Spleen (tissue), 11 donors: ENCODE results near the gene PAPOLA. TPM values are rescaled to one million over a fixed set of nuclear protein-coding genes. Genes with fewer than 3 reads are reported as not detected.

Experiments
- DNase-seq: peaks from one replicate; pipeline ENCODE4 v3.0.0-alpha.2; 2020
- H3K27ac ChIP-seq, 8 donors: fragments of 200-600 bp; sonication (generic) in 7 of 8; 1 replicate in 4 of 8; 2 replicates in 4 of 8; pipeline versions ENCODE4 v1.5.0 to v1.8.0; 2016 to 2021; ENCODE audit warnings: inconsistent platforms in 4 of 8, mild to moderate bottlenecking in 4 of 8, moderate library complexity in 1 of 8
- H3K27me3 ChIP-seq, 7 donors: fragments of 200-600 bp; sonication (generic) in 6 of 7; replicated peaks in 1 of 7; 1 replicate in 4 of 7; 2 replicates in 3 of 7; pipeline versions ENCODE4 v1.5.0 to v1.8.0; 2016 to 2021; ENCODE audit warnings: inconsistent platforms in 3 of 7, mild to moderate bottlenecking in 1 of 7
- H3K36me3 ChIP-seq, 6 donors: fragments of 200-600 bp; sonication (generic) in 5 of 6; 1 replicate in 4 of 6; 2 replicates in 2 of 6; pipeline versions ENCODE4 v1.5.0 to v1.8.0; 2016 to 2021; ENCODE audit warnings: inconsistent platforms in 2 of 6
- H3K4me1 ChIP-seq, 6 donors: fragments of 200-600 bp; sonication (generic) in 5 of 6; 1 replicate in 3 of 6; 2 replicates in 3 of 6; pipeline versions ENCODE4 v1.5.0 to v1.8.0; 2016 to 2021; ENCODE audit warnings: inconsistent platforms in 3 of 6
- H3K4me3 ChIP-seq, 8 donors: fragments of 200-600 bp; sonication (generic) in 7 of 8; 1 replicate in 4 of 8; 2 replicates in 4 of 8; pipeline versions ENCODE4 v1.5.0 to v1.8.0; 2016 to 2021; ENCODE audit warnings: inconsistent platforms in 4 of 8, mild to moderate bottlenecking in 4 of 8, moderate library complexity in 2 of 8
- H3K9me3 ChIP-seq, 8 donors: fragments of 200-600 bp; sonication (generic) in 7 of 8; 1 replicate in 4 of 8; 2 replicates in 4 of 8; pipeline versions ENCODE4 v1.5.0 to v1.8.0; 2016 to 2021; ENCODE audit warnings: inconsistent platforms in 4 of 8
- POLR2A ChIP-seq, 3 donors: fragments of 450-650 bp; IDR thresholded peaks; one replicate each; pipeline ENCODE4 v1.5.1; 2017; ENCODE audit warnings: antibody characterized with exemption in 3 of 3, mild to moderate bottlenecking in 1 of 3
- POLR2AphosphoS5 ChIP-seq, 3 donors: sonication (generic); formaldehyde crosslinking; IDR thresholded peaks; one replicate each; pipeline ENCODE4 v1.5.1; 2017; ENCODE audit warnings: antibody characterized with exemption in 3 of 3
- WGBS, 5 donors: extraction: QIAGEN DNeasy Blood & Tissue Kit in 3 of 5; methylation state at CpG; one replicate each; pipeline versions ENCODE4 v1.1.5 to v1.1.7; 2013 to 2018; 5-methylcytosine and 5-hydroxymethylcytosine counted together
- intact Hi-C: fragments of 100-400 bp; cut with DNase I; formaldehyde crosslinking; loops from one replicate; pipeline ENCODE4 v1.15.0; 2023; ENCODE audit warnings: low total_unique reads
- polyA plus RNA-seq, 3 donors: library from polyadenylated mRNA; stranded (reverse); fragments of 200-250 nt; gene quantifications; one replicate each; pipeline ENCODE4 v1.2.1, GENCODE V29; 2013
- total RNA-seq, 7 donors: library from RNA; depleted of rRNA in 3 of 7; stranded (reverse); fragments of >200 nt in 3 of 7; fragmentation: NEBNext Ultra II Directional in 4 of 7; extraction: Animal tissue kit (Norgen Biotek cat#: 25700) in 4 of 7; gene quantifications; one replicate each; pipeline versions ENCODE4 v1.1.0 to v1.2.1, GENCODE V29; 2016 to 2021
- TF ChIP-seq, protein P1 (sequence below), 11 experiments: fragments of 200-600 bp in 7 of 11; fragments of 450-650 bp in 4 of 11; sonication (generic) in 4 of 11; IDR thresholded peaks in 8 of 11; conservative IDR thresholded peaks in 3 of 11; 1 replicate in 7 of 11; 2 replicates in 4 of 11; pipeline versions ENCODE4 v1.4.0 to v1.8.0; 2016 to 2021; ENCODE audit warnings: antibody characterized with exemption in 11 of 11, inconsistent platforms in 4 of 11, mild to moderate bottlenecking in 1 of 11
- donor health status: healthy with polysubstance abuse.
- donor health status: DM: no; HTN: no; CAD: no; lungs with moderate emphysema.
- donor health status: DM: no; HTN: no; CAD: no.
- donor health status: Bipolar disorder and iron deficiency.
- donor health status: healthy.
- donor health status: DM: no; HTN: no; CAD: no.
- donor health status: DM: yes; HTN: yes; CAD: no.

Gene PAPOLA
- total and polyA plus RNA-seq, 10 donors: 56.4 to 311 (median 201) TPM

DNA sequence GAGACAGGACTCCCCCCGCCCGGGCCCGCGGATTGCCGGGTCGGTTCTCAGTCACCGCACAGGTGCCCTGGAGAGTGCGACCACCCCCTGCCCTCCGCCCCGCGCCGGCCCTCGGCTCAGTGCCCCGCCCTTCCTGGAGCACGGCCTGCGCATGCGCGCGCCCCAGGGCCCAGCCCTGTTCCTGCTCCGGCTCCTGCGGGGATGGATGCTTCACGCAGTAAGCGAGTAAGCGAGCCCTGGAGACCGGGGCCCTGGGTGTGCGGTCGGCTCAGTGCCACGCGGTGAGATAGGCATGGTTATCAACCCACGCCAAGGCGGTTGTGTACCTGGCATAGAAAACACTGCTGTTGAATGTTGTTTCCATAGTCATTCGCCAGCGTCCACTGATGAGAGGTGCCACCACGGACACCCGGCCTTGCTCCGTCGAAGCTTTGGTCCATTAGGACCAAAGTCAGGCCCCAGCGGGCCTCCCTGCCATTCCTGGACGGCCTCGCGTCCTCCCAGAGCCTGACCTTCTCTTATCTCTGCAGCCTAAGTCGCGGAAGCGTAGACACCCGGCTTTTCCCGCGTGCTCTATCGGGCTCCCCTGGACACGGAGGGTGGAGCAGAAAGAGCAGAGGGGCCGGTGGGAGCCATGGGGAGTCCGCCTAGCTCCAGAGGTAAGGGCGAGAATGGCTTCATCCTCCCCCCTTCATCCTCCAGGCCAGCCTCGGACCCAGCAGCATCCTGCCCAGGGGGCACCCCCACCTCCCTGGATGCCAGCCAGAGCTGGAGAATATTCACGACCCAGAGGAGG is 90.6 kb downstream of the PAPOLA start:
- DNase-seq: peak; percentile 84
- H3K36me3 ChIP-seq: no peaks in the 10 kb centered on the region
- 8 to 37% (median 10%) methylated on average over 16 to 54 of the region's 54 CpGs for WGBS, 5 donors
- peaks cover 11 to 37% (median 27%) of the 10 kb centered on the region in 6 donors for H3K4me1 ChIP-seq
- H3K27ac ChIP-seq: peak overlapping the region in 5 of 8 donors; percentile 34 to 66 (median 58)
- intact Hi-C loops: no loop called here
- no peaks in the 10 kb centered on the region for H3K9me3 ChIP-seq
- H3K27me3 ChIP-seq: peaks cover 0 to 37% (median 0%) of the 10 kb centered on the region in 7 donors
- peak overlapping the region; percentile 30 to 78 (median 42) for H3K4me3 ChIP-seq
- TF ChIP-seq POLR2A (IDR thresholded peaks at IDR 0.05) (no peak), POLR2AphosphoS5 (IDR thresholded peaks at IDR 0.05) (peak; percentile 53 to 71 (median 58))
- TF ChIP-seq, protein P1, sequence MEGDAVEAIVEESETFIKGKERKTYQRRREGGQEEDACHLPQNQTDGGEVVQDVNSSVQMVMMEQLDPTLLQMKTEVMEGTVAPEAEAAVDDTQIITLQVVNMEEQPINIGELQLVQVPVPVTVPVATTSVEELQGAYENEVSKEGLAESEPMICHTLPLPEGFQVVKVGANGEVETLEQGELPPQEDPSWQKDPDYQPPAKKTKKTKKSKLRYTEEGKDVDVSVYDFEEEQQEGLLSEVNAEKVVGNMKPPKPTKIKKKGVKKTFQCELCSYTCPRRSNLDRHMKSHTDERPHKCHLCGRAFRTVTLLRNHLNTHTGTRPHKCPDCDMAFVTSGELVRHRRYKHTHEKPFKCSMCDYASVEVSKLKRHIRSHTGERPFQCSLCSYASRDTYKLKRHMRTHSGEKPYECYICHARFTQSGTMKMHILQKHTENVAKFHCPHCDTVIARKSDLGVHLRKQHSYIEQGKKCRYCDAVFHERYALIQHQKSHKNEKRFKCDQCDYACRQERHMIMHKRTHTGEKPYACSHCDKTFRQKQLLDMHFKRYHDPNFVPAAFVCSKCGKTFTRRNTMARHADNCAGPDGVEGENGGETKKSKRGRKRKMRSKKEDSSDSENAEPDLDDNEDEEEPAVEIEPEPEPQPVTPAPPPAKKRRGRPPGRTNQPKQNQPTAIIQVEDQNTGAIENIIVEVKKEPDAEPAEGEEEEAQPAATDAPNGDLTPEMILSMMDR (IDR thresholded peaks at IDR 0.05 in 8 of 11, conservative IDR thresholded peaks at IDR 0.05 in 3 of 11): no peak

DNA sequence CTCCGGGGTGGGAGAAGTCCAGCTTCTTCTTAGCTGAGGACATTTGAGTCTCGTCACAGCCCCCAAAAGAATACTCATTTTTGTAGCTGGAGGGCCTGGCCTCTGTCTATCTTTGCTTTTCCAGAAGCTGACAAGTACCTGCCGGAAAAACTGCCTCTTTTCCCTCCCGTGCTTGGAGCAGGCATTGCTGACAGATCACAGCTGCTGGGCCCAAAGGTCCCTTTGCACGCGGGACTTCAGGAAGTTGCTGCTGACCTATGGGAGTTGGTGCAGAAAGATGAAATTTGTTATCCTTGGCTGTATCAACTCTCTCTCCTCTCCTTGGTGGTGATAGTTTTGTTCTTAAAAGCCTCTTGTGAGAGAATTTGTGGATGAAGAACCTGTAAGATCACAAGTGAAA is 92.8 kb downstream of the PAPOLA start:
- peak in 2 of 3 donors; percentile 17 to 21 for TF ChIP-seq POLR2AphosphoS5 (IDR thresholded peaks at IDR 0.05)
- TF ChIP-seq, protein P1 (IDR thresholded peaks at IDR 0.05 in 8 of 11, conservative IDR thresholded peaks at IDR 0.05 in 3 of 11): no peak
- Histone ChIP-seq H3K9me3 (no peaks in the 10 kb centered on the region), H3K4me1 (peaks cover 7 to 18% (median 15%) of the 10 kb centered on the region in 6 donors), H3K27me3 (peaks cover 0 to 34% (median 0%) of the 10 kb centered on the region in 7 donors), H3K27ac (peak overlapping the region in 5 of 8 donors; percentile 12 to 45 (median 43)), H3K4me3 (no peak overlapping the region), H3K36me3 (no peaks in the 10 kb centered on the region)
- 50 to 83% (median 73%) methylated on average over 6 of the region's 6 CpGs for whole genome bisulfite sequencing, 5 donors
- peak; percentile 41 for DNase-seq
- intact Hi-C loops: no loop called here

- TF ChIP-seq, protein P1 (IDR thresholded peaks at IDR 0.05 in 8 of 11, conservative IDR thresholded peaks at IDR 0.05 in 3 of 11): no peak
- TF ChIP-seq POLR2AphosphoS5 (IDR thresholded peaks at IDR 0.05): no peak
- no peak for TF ChIP-seq POLR2A (IDR thresholded peaks at IDR 0.05)
- no peak overlapping the region for H3K27ac ChIP-seq
- H3K9me3 ChIP-seq: no peaks in the 10 kb centered on the region
- no peaks in the 10 kb centered on the region for H3K36me3 ChIP-seq
- peaks cover 6 to 11% (median 8%) of the 10 kb centered on the region in 6 donors for H3K4me1 ChIP-seq
- no peak overlapping the region for H3K4me3 ChIP-seq
- DNase-seq: peak; percentile 40
- 84 to 93% (median 89%) methylated on average over 5 of the region's 5 CpGs for WGBS, 5 donors
- intact Hi-C loops: no loop called here
- peaks cover 0 to 24% (median 0%) of the 10 kb centered on the region in 7 donors for H3K27me3 ChIP-seq
These were observed 95.5 kb downstream of the PAPOLA start for GRCh38 chr14:96597680-96598079.

- peaks cover 0 to 3% (median under 1%) of the 10 kb centered on the region in 6 donors for H3K4me1 ChIP-seq
- intact Hi-C loops: no loop called here
- H3K27me3 ChIP-seq: peaks cover 0 to 16% (median 0%) of the 10 kb centered on the region in 7 donors
- H3K36me3 ChIP-seq: no peaks in the 10 kb centered on the region
- TF ChIP-seq, protein P1 (IDR thresholded peaks at IDR 0.05 in 8 of 11, conservative IDR thresholded peaks at IDR 0.05 in 3 of 11): no peak
- TF ChIP-seq POLR2AphosphoS5 (IDR thresholded peaks at IDR 0.05): no peak
- TF ChIP-seq POLR2A (IDR thresholded peaks at IDR 0.05): no peak
- no peak overlapping the region for H3K4me3 ChIP-seq
- 73 to 84% (median 75%) methylated on average over 10 to 14 of the region's 14 CpGs for WGBS, 5 donors
- H3K27ac ChIP-seq: no peak overlapping the region
- H3K9me3 ChIP-seq: no peaks in the 10 kb centered on the region
- peak; percentile 45 for DNase-seq
These were observed 96.2 kb downstream of the PAPOLA start for GRCh38 chr14:96598332-96598928.
